GM18861 (cell line): ENCODE data around the gene RNF121.

Experiments used
- ATAC-seq: cut with Tn5 transposase; IDR thresholded peaks from one replicate; pipeline ENCODE4 v1.9.1; 2021; ENCODE audit not compliant: unreplicated experiment

The RNF121 gene

GRCh38 chr11:72004515-72005346, 75.9 kb downstream of the RNF121 start:
- ATAC-seq: no peak

GRCh38 chr11:72005347-72006260, 76.8 kb downstream of the RNF121 start:
- ATAC-seq: no peak

GRCh38 chr11:72006309-72007088, 77.7 kb downstream of the RNF121 start:
- ATAC-seq: no peak

- ATAC-seq: no peak
Observed at GRCh38 chr11:72007089-72007476, 78.2 kb downstream of the RNF121 start.

- no peak for ATAC-seq
Observed at GRCh38 chr11:72007587-72007986, 78.7 kb downstream of the RNF121 start.

- no peak for ATAC-seq
Observed at GRCh38 chr11:72008728-72009127, 79.9 kb downstream of the RNF121 start.

- ATAC-seq: no peak
Observed at GRCh38 chr11:72009156-72009555, 80.3 kb downstream of the RNF121 start.

GRCh38 chr11:72010529-72011233, 81.8 kb downstream of the RNF121 start:
- no peak for ATAC-seq

- no peak for ATAC-seq
Observed at GRCh38 chr11:72012091-72012630, 83.3 kb downstream of the RNF121 start.

- ATAC-seq: no peak
Observed at GRCh38 chr11:72012897-72013721, 84.3 kb downstream of the RNF121 start.

- ATAC-seq: no peak
Observed at GRCh38 chr11:72013765-72014711, 85.2 kb downstream of the RNF121 start.

GRCh38 chr11:72014761-72015320, 86.0 kb downstream of the RNF121 start:
- ATAC-seq: no peak

GRCh38 chr11:72015511-72016061, 86.7 kb downstream of the RNF121 start:
- ATAC-seq: no peak

- ATAC-seq: no peak
Observed at GRCh38 chr11:72018171-72018570, 89.3 kb downstream of the RNF121 start.

GRCh38 chr11:72023335-72023734, 94.5 kb downstream of the RNF121 start:
- ATAC-seq: no peak

GRCh38 chr11:72024069-72024754, 95.4 kb downstream of the RNF121 start:
- ATAC-seq: no peak

GRCh38 chr11:72026090-72026489, 97.2 kb downstream of the RNF121 start:
- ATAC-seq: no peak
